SK-N-DZ (cell line): ENCODE measurements around the gene MAJIN.

Experiments used
- DNase-seq: peaks from one replicate; pipeline ENCODE4 v3.0.0-alpha.2; 2015; ENCODE audit warnings: low spot score

MAJIN gene

GRCh38 chr11:64933213-64933934 is 38.5 kb downstream of the MAJIN start:
- DNase-seq: no peak

GRCh38 chr11:64932324-64932723 is 39.6 kb downstream of the MAJIN start:
- DNase-seq: no peak

GRCh38 chr11:64931290-64931689 is 40.6 kb downstream of the MAJIN start:
- no peak for DNase-seq

- DNase-seq: no peak
Observed at GRCh38 chr11:64930340-64930739, 41.6 kb downstream of the MAJIN start.

GRCh38 chr11:64929625-64930024 is 42.3 kb downstream of the MAJIN start:
- no peak for DNase-seq

- no peak for DNase-seq
Observed at GRCh38 chr11:64928957-64929356, 43.0 kb downstream of the MAJIN start.

GRCh38 chr11:64926689-64927088 is 45.2 kb downstream of the MAJIN start:
- no peak for DNase-seq

GRCh38 chr11:64925536-64926436 is 46.1 kb downstream of the MAJIN start:
- no peak for DNase-seq

GRCh38 chr11:64924910-64925284 is 47.0 kb downstream of the MAJIN start:
- no peak for DNase-seq

- DNase-seq: peak; percentile 91
Observed at GRCh38 chr11:64923944-64924909, 47.7 kb downstream of the MAJIN start, which contains the start of gene PPP2R5B. TSS of gene PPP2R5B (plus strand) at chr11:64924689. CDS start at chr11:64925735, 1,046 bp downstream.

- DNase-seq: no peak
Observed at GRCh38 chr11:64923151-64923661, 48.7 kb downstream of the MAJIN start.

GRCh38 chr11:64921384-64921783 is 50.5 kb downstream of the MAJIN start:
- no peak for DNase-seq

GRCh38 chr11:64920124-64920523 is 51.8 kb downstream of the MAJIN start:
- no peak for DNase-seq

GRCh38 chr11:64919627-64920026 is 52.3 kb downstream of the MAJIN start:
- DNase-seq: no peak

GRCh38 chr11:64918017-64918416 is 53.9 kb downstream of the MAJIN start:
- no peak for DNase-seq

- DNase-seq: no peak
Observed at GRCh38 chr11:64917663-64917995, 54.3 kb downstream of the MAJIN start.

GRCh38 chr11:64916775-64917662 is 54.9 kb downstream of the MAJIN start, which contains the start of gene ATG2A:
TSS of gene ATG2A (minus strand) at chr11:64917209. CDS start at chr11:64917135, 74 bp downstream.
- DNase-seq: peak; percentile 100

GRCh38 chr11:64916040-64916774 is 55.7 kb downstream of the MAJIN start:
- no peak for DNase-seq

- no peak for DNase-seq
Observed at GRCh38 chr11:64915376-64915887, 56.5 kb downstream of the MAJIN start.
